ENCODE data around the gene JAK3. TPM values are rescaled to one million over a fixed set of nuclear protein-coding genes. Genes with fewer than 3 reads are reported as not detected.

JAK3 gene
- total and polyA plus RNA-seq, 7 donors, result 0.46 to 22.0 (median 1.4) TPM

DNA sequence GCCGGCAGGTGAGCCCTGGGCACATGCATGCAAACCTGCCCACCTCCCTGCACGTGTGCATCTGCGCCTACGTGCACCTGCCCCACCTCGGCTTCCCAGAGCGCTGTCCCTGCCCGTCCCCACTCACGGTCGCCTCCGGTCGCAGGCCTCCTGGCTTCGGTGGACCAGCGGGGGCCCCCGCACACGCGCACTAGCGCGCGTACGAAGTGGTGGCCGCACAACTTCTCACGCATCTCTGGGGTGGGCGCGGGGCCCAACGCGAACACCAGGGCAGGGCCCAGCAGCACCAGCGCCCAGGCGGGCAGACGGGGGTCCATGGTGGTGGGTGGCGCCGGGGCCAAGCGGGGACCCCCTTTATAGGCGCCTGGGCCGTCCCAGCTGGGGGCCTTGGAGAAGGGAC is 26.6 kb downstream of the JAK3 start, which contains the start of gene INSL3:
TSS of gene INSL3 (minus strand) at position 330 of the 400 bp plus-strand sequence. CDS start at position 317, 13 bp downstream.
- no peaks in the 10 kb centered on the region for H3K36me3 ChIP-seq
- H3K9me3 ChIP-seq, result no peaks in the 10 kb centered on the region
- 69 to 77% methylated on average over 34 of the region's 34 CpGs for WGBS, 2 donors
- H3K27me3 ChIP-seq, result peaks cover 0 to 39% (median 4%) of the 10 kb centered on the region in 3 donors
- intact Hi-C loops (cut with DNase I), result no loop called here
- no peak within 1 kb of the TSS for H3K4me3 ChIP-seq
- DNase-seq, result no peak
- TF ChIP-seq CTCF (IDR thresholded peaks at IDR 0.05), result no peak
- no peak for TF ChIP-seq EP300 (IDR thresholded peaks at IDR 0.05)
- TF ChIP-seq POLR2AphosphoS5 (IDR thresholded peaks at IDR 0.05), result no peak
- no peak for TF ChIP-seq POLR2A (IDR thresholded peaks at IDR 0.05)
- H3K27ac ChIP-seq, result no peak within 1 kb of the TSS
- H3K4me1 ChIP-seq, result no peaks in the 10 kb centered on the region

GRCh38 chr19:17817668-17818363 is 30.0 kb downstream of the JAK3 start:
- Histone ChIP-seq H3K4me1 (no peaks in the 10 kb centered on the region), H3K4me3 (no peak overlapping the region), H3K36me3 (no peaks in the 10 kb centered on the region), H3K27ac (no peak overlapping the region), H3K9me3 (no peaks in the 10 kb centered on the region), H3K27me3 (peaks cover 0 to 16% (median 4%) of the 10 kb centered on the region in 3 donors)
- intact Hi-C loops (cut with DNase I), result no loop called here
- 32 to 79% methylated on average over 13 of the region's 13 CpGs for WGBS, 2 donors
- no peak for TF ChIP-seq POLR2A (IDR thresholded peaks at IDR 0.05)
- TF ChIP-seq CTCF (IDR thresholded peaks at IDR 0.05), result no peak
- no peak for TF ChIP-seq EP300 (IDR thresholded peaks at IDR 0.05)
- TF ChIP-seq POLR2AphosphoS5 (IDR thresholded peaks at IDR 0.05), result no peak
- no peak for DNase-seq

- TF ChIP-seq CTCF (IDR thresholded peaks at IDR 0.05) (no peak), POLR2AphosphoS5 (IDR thresholded peaks at IDR 0.05) (no peak), POLR2A (IDR thresholded peaks at IDR 0.05) (no peak), EP300 (IDR thresholded peaks at IDR 0.05) (no peak)
- Histone ChIP-seq H3K4me3 (no peak overlapping the region), H3K9me3 (no peaks in the 10 kb centered on the region), H3K27me3 (peaks cover 0 to 17% (median 10%) of the 10 kb centered on the region in 3 donors), H3K36me3 (no peaks in the 10 kb centered on the region), H3K27ac (no peak overlapping the region), H3K4me1 (no peaks in the 10 kb centered on the region)
- WGBS, 2 donors, result 84 to 88% methylated on average over 5 of the region's 5 CpGs
- DNase-seq, result no peak
- intact Hi-C loops (cut with DNase I), result no loop called here
Measured at GRCh38 chr19:17812099-17812498, 35.7 kb downstream of the JAK3 start.

GRCh38 chr19:17811681-17812080 is 36.1 kb downstream of the JAK3 start:
- H3K4me3 ChIP-seq, result no peak overlapping the region
- TF ChIP-seq CTCF (IDR thresholded peaks at IDR 0.05), result no peak
- TF ChIP-seq POLR2A (IDR thresholded peaks at IDR 0.05), result no peak
- TF ChIP-seq POLR2AphosphoS5 (IDR thresholded peaks at IDR 0.05), result no peak
- TF ChIP-seq EP300 (IDR thresholded peaks at IDR 0.05), result no peak
- no peak overlapping the region for H3K27ac ChIP-seq
- no peaks in the 10 kb centered on the region for H3K9me3 ChIP-seq
- WGBS, 2 donors, result 93% methylated on average over 20 of the region's 20 CpGs
- intact Hi-C loops (cut with DNase I), result no loop called here
- H3K36me3 ChIP-seq, result no peaks in the 10 kb centered on the region
- peaks cover 0 to 13% (median 10%) of the 10 kb centered on the region in 3 donors for H3K27me3 ChIP-seq
- no peak for DNase-seq
- H3K4me1 ChIP-seq, result no peaks in the 10 kb centered on the region
